Small intestine (tissue), 7 donors: ENCODE data around the gene XPO6. TPM values are rescaled to one million over a fixed set of nuclear protein-coding genes. Genes with fewer than 3 reads are reported as not detected.

Experiments
- DNase-seq, 2 donors: peaks; one replicate each; pipeline versions ENCODE4 v3.0.0 to v3.0.0-alpha.2; 2013
- FAIRE-seq: peaks from 2 replicates; lab custom pipeline; 2012; peaks lifted over from hg19 to GRCh38; lab: Jason Lieb, UNC
- H3K27ac ChIP-seq, 3 donors: one replicate each; pipeline ENCODE4 v1.5.1; 2013; ENCODE audit warnings: low read length in 2 of 3, mild to moderate bottlenecking in 2 of 3, control low read depth in 1 of 3, inconsistent platforms in 1 of 3, low read depth in 1 of 3, moderate library complexity in 1 of 3
- H3K27me3 ChIP-seq, 3 donors: one replicate each; pipeline ENCODE4 v1.6.1; 2013; ENCODE audit warnings: low read length in 3 of 3, inconsistent platforms in 1 of 3; ENCODE audit not compliant: control insufficient read depth in 3 of 3, insufficient read depth in 3 of 3
- H3K36me3 ChIP-seq, 3 donors: one replicate each; pipeline ENCODE4 v1.6.1; 2013; ENCODE audit warnings: low read length in 3 of 3, inconsistent platforms in 1 of 3, low read depth in 1 of 3, mild to moderate bottlenecking in 1 of 3, moderate library complexity in 1 of 3; ENCODE audit not compliant: control insufficient read depth in 3 of 3, insufficient read depth in 2 of 3
- H3K4me1 ChIP-seq, 3 donors: one replicate each; pipeline ENCODE4 v1.6.1; 2013; ENCODE audit warnings: low read length in 2 of 3, inconsistent platforms in 1 of 3, low read depth in 1 of 3, mild to moderate bottlenecking in 1 of 3, moderate library complexity in 1 of 3; ENCODE audit not compliant: control insufficient read depth in 3 of 3, insufficient read depth in 2 of 3
- H3K4me3 ChIP-seq, 3 donors: one replicate each; pipeline ENCODE4 v1.5.1; 2013; ENCODE audit warnings: low read length in 3 of 3, control low read depth in 1 of 3, inconsistent platforms in 1 of 3, low read depth in 1 of 3, mild to moderate bottlenecking in 1 of 3, moderate library complexity in 1 of 3
- H3K9me3 ChIP-seq, 2 donors: one replicate each; pipeline ENCODE4 v1.6.1; 2013; ENCODE audit warnings: low read depth in 1 of 2, low read length in 1 of 2; ENCODE audit not compliant: control insufficient read depth in 2 of 2, insufficient read depth in 1 of 2
- WGBS, 3 donors: extraction: QIAGEN DNeasy Blood & Tissue Kit; methylation state at CpG; one replicate each; pipeline ENCODE4 v1.1.7; 2013; 5-methylcytosine and 5-hydroxymethylcytosine counted together
- polyA plus RNA-seq, 4 donors: library from polyadenylated mRNA; stranded (reverse) in 3 of 4; unstranded in 1 of 4; fragments of 200-250 nt in 3 of 4; fragments of 120-200 nt in 1 of 4; gene quantifications; one replicate each; pipeline versions ENCODE4 v1.2.1 to v1.2.3, GENCODE V29; 2013
- donor health status: healthy with polysubstance abuse.
- donor health status: control.
- donor health status: control.
- donor health status: Bipolar disorder and iron deficiency.
- donor health status: healthy.

The XPO6 gene
- polyA plus RNA-seq, 4 donors: 51.1 to 78.1 (median 56.7) TPM

GRCh38 chr16:28082624-28083023 is 129.1 kb downstream of the XPO6 start:
- peak in 1 of 2 donors; percentile 35 for DNase-seq
- no peaks in the 10 kb centered on the region for H3K27me3 ChIP-seq
- no peaks in the 10 kb centered on the region for H3K36me3 ChIP-seq
- no peaks in the 10 kb centered on the region for H3K9me3 ChIP-seq
- no peaks in the 10 kb centered on the region for H3K4me1 ChIP-seq
- H3K4me3 ChIP-seq: no peak overlapping the region
- 8 to 56% (median 37%) methylated on average over 13 of the region's 13 CpGs for WGBS, 3 donors
- FAIRE-seq: no peak
- no peak overlapping the region for H3K27ac ChIP-seq

- no peak overlapping the region for H3K27ac ChIP-seq
- H3K9me3 ChIP-seq: no peaks in the 10 kb centered on the region
- no peak overlapping the region for H3K4me3 ChIP-seq
- 76 to 83% (median 79%) methylated on average over 9 of the region's 9 CpGs for WGBS, 3 donors
- H3K27me3 ChIP-seq: no peaks in the 10 kb centered on the region
- FAIRE-seq: no peak
- H3K4me1 ChIP-seq: no peaks in the 10 kb centered on the region
- no peak for DNase-seq
- no peaks in the 10 kb centered on the region for H3K36me3 ChIP-seq
Measured at GRCh38 chr16:28081391-28081968, 130.3 kb downstream of the XPO6 start.

- H3K27ac ChIP-seq: no peak overlapping the region
- H3K9me3 ChIP-seq: no peaks in the 10 kb centered on the region
- H3K36me3 ChIP-seq: no peaks in the 10 kb centered on the region
- no peaks in the 10 kb centered on the region for H3K27me3 ChIP-seq
- DNase-seq (no peak), FAIRE-seq (no peak)
- H3K4me3 ChIP-seq: no peak overlapping the region
- WGBS, 3 donors: 85 to 89% (median 88%) methylated on average over 6 of the region's 6 CpGs
- H3K4me1 ChIP-seq: no peaks in the 10 kb centered on the region
Measured at GRCh38 chr16:28078261-28078660, 133.5 kb downstream of the XPO6 start.

- Histone ChIP-seq H3K4me1 (no peaks in the 10 kb centered on the region), H3K27ac (no peak overlapping the region), H3K9me3 (no peaks in the 10 kb centered on the region), H3K27me3 (no peaks in the 10 kb centered on the region), H3K4me3 (no peak overlapping the region), H3K36me3 (no peaks in the 10 kb centered on the region)
- no peak for FAIRE-seq
- no peak for DNase-seq
- 80 to 90% (median 81%) methylated on average over 6 of the region's 6 CpGs for WGBS, 3 donors
Measured at GRCh38 chr16:28073836-28074235, 137.9 kb downstream of the XPO6 start.

GRCh38 chr16:28072087-28072486 is 139.7 kb downstream of the XPO6 start:
- FAIRE-seq (no peak), DNase-seq (no peak)
- Histone ChIP-seq H3K27ac (no peak overlapping the region), H3K36me3 (no peaks in the 10 kb centered on the region), H3K4me3 (no peak overlapping the region), H3K27me3 (no peaks in the 10 kb centered on the region), H3K4me1 (no peaks in the 10 kb centered on the region), H3K9me3 (no peaks in the 10 kb centered on the region)
- 37 to 42% (median 39%) methylated on average over 4 of the region's 4 CpGs for WGBS, 3 donors

GRCh38 chr16:28069971-28070794 is 141.6 kb downstream of the XPO6 start:
- FAIRE-seq (no peak), DNase-seq (no peak)
- Histone ChIP-seq H3K9me3 (no peaks in the 10 kb centered on the region), H3K4me1 (no peaks in the 10 kb centered on the region), H3K27me3 (peaks cover 0 to 3% (median 2%) of the 10 kb centered on the region in 3 donors), H3K36me3 (no peaks in the 10 kb centered on the region), H3K27ac (no peak overlapping the region), H3K4me3 (no peak overlapping the region)
- WGBS, 3 donors: 70 to 73% (median 72%) methylated on average over 31 of the region's 31 CpGs

- H3K4me1 ChIP-seq: no peaks in the 10 kb centered on the region
- FAIRE-seq: no peak
- H3K27ac ChIP-seq: no peak overlapping the region
- no peak for DNase-seq
- peaks cover 2 to 8% (median 2%) of the 10 kb centered on the region in 3 donors for H3K27me3 ChIP-seq
- WGBS, 3 donors: 68 to 81% (median 81%) methylated on average over 7 of the region's 7 CpGs
- no peak overlapping the region for H3K4me3 ChIP-seq
- H3K36me3 ChIP-seq: no peaks in the 10 kb centered on the region
- H3K9me3 ChIP-seq: no peaks in the 10 kb centered on the region
Measured at GRCh38 chr16:28068976-28069375, 142.8 kb downstream of the XPO6 start.

- FAIRE-seq (no peak), DNase-seq (no peak)
- H3K4me3 ChIP-seq: no peak overlapping the region
- H3K4me1 ChIP-seq: no peaks in the 10 kb centered on the region
- no peaks in the 10 kb centered on the region for H3K9me3 ChIP-seq
- no peak overlapping the region for H3K27ac ChIP-seq
- 69 to 73% (median 71%) methylated on average over 12 to 14 of the region's 14 CpGs for WGBS, 3 donors
- H3K36me3 ChIP-seq: no peaks in the 10 kb centered on the region
- peaks cover 5 to 14% (median 12%) of the 10 kb centered on the region in 3 donors for H3K27me3 ChIP-seq
Measured at GRCh38 chr16:28067604-28068379, 144.0 kb downstream of the XPO6 start.
